Keratinocyte (primary cell): Measurements from ENCODE around the gene LRRC74B. TPM values are rescaled to one million over a fixed set of nuclear protein-coding genes. Genes with fewer than 3 reads are reported as not detected.
"Not testable (repeated sequence)": the region's sequence is repeated elsewhere in the genome, so short reads cannot be mapped to it uniquely, and the experiment has no call there.

ENCODE experiments used
- DNase-seq: peaks from one replicate; pipeline ENCODE4 v3.0.0-alpha.2; 2011; ENCODE audit warnings: low read depth, missing footprints, low spot score
- FAIRE-seq: peaks from 2 replicates; lab custom pipeline; 2011; peaks lifted over from hg19 to GRCh38; lab: Jason Lieb, UNC
- H2AFZ ChIP-seq: 2 replicates; pipeline ENCODE4 v1.6.0; 2012; ENCODE audit warnings: low read length, control low read depth, inconsistent platforms; ENCODE audit not compliant: control insufficient read depth
- H3K27ac ChIP-seq: 2 replicates; pipeline ENCODE4 v1.5.1; 2011; ENCODE audit warnings: low read length; ENCODE audit not compliant: control insufficient read depth, insufficient read depth
- H3K27me3 ChIP-seq: 3 replicates; pipeline ENCODE4 v1.6.0; 2011; ENCODE audit warnings: low read length; ENCODE audit not compliant: control insufficient read depth, insufficient read depth; ENCODE audit errors: extremely low read depth
- H3K36me3 ChIP-seq, 2 experiments: 2 replicates in 1 of 2; 3 replicates in 1 of 2; pipeline ENCODE4 v1.5.1; 2011; ENCODE audit warnings: low read length in 2 of 2, mild to moderate bottlenecking in 1 of 2; ENCODE audit not compliant: control insufficient read depth in 2 of 2, insufficient read depth in 2 of 2; ENCODE audit errors: extremely low read depth in 1 of 2
- H3K4me1 ChIP-seq: 3 replicates; pipeline ENCODE4 v1.5.1; 2011; ENCODE audit warnings: low read length; ENCODE audit not compliant: control insufficient read depth, insufficient read depth; ENCODE audit errors: extremely low read depth
- H3K4me2 ChIP-seq: 3 replicates; pipeline ENCODE4 v1.6.0; 2011; ENCODE audit warnings: low read depth, low read length; ENCODE audit not compliant: control insufficient read depth, insufficient read depth; ENCODE audit errors: extremely low read depth
- H3K4me3 ChIP-seq, 3 experiments: fragments of 200-600 bp in 1 of 3; sonication (generic) in 1 of 3; 2 replicates in 2 of 3; 3 replicates in 1 of 3; pipeline ENCODE4 v1.5.1; 2011 to 2016; ENCODE audit warnings: low read length in 3 of 3, mild to moderate bottlenecking in 3 of 3, control low read depth in 2 of 3, inconsistent platforms in 1 of 3, low read depth in 1 of 3, mixed read lengths in 1 of 3, mixed run types in 1 of 3, moderate library complexity in 1 of 3; ENCODE audit not compliant: control insufficient read depth in 2 of 3, insufficient read depth in 2 of 3; ENCODE audit errors: extremely low read depth in 1 of 3
- H3K79me2 ChIP-seq: 2 replicates; pipeline ENCODE4 v1.6.0; 2012; ENCODE audit warnings: low read length; ENCODE audit not compliant: control insufficient read depth, insufficient read depth
- H3K9ac ChIP-seq: 3 replicates; pipeline ENCODE4 v1.6.0; 2011; ENCODE audit warnings: low read length; ENCODE audit not compliant: control insufficient read depth, insufficient read depth; ENCODE audit errors: extremely low read depth
- H3K9me1 ChIP-seq: 3 replicates; pipeline ENCODE4 v1.6.0; 2011; ENCODE audit warnings: low read length; ENCODE audit not compliant: control insufficient read depth, insufficient read depth; ENCODE audit errors: extremely low read depth
- H3K9me3 ChIP-seq: 2 replicates; pipeline ENCODE4 v1.5.1; 2012; ENCODE audit warnings: low read depth, low read length; ENCODE audit not compliant: control insufficient read depth
- H4K20me1 ChIP-seq: 3 replicates; pipeline ENCODE4 v1.6.0; 2011; ENCODE audit warnings: low read length; ENCODE audit not compliant: control insufficient read depth, insufficient read depth; ENCODE audit errors: extremely low read depth
- EZH2 ChIP-seq: IDR thresholded peaks from one replicate; pipeline ENCODE4 v1.6.1; 2012; ENCODE audit warnings: inconsistent platforms, mild to moderate bottlenecking, low read length, moderate library complexity
- dilution Hi-C: fragments of 300-500 bp; cut with MboI; formaldehyde crosslinking; loops from one replicate; pipeline ENCODE4 v1.7.0; 2020; ENCODE audit warnings: low sequenced_read_pairs; ENCODE audit not compliant: extremely low pct_ligation_motif_present
- polyA plus RNA-seq, 5 experiments: library from polyadenylated mRNA; depleted of rRNA in 3 of 5; stranded (reverse) in 3 of 5; stranded (forward) in 1 of 5; unstranded in 1 of 5; fragments of >200 nt; gene quantifications; 1 replicate in 1 of 5; 2 replicates in 3 of 5; 3 replicates in 1 of 5; pipeline versions ENCODE4 v1.2.1 to v1.2.3, GENCODE V29; 2011 to 2012; ENCODE audit warnings: missing spikeins in 2 of 5, low read depth in 1 of 5, low replicate concordance in 1 of 5
- TF ChIP-seq, protein P1 (sequence below), 3 experiments: IDR thresholded peaks in 1 of 3; conservative IDR thresholded peaks in 1 of 3; optimal IDR thresholded peaks in 1 of 3; 2 replicates in 2 of 3; 3 replicates in 1 of 3; pipeline versions ENCODE3 to v1.5.1; 2011; ENCODE audit warnings: low read length in 3 of 3, mild to moderate bottlenecking in 3 of 3, moderate library complexity in 2 of 3, control low read depth in 1 of 3, inconsistent platforms in 1 of 3; ENCODE audit not compliant: insufficient read depth in 2 of 3; ENCODE audit errors: extremely low read depth in 1 of 3

LRRC74B gene
- polyA plus RNA-seq, 1 donor (not counting 4 experiments of a cell fraction or from before 2014, with no cell fraction given) = not detected

GRCh38 chr22:21001601-21002325 is 44.0 kb upstream of the LRRC74B start, which contains the start of gene THAP7:
THAP7 (minus strand) TSS chr22:21002118; CDS start chr22:21001911, 207 bp downstream.
- DNase-seq = peak; percentile 84
- Histone ChIP-seq H3K9me3 (no peaks in the 10 kb centered on the region), H3K4me1 (peaks cover 20% of the 10 kb centered on the region), H3K4me3 (peak within 1 kb of the TSS; percentile 83 to 91 (median 90)), H3K27me3 (no peaks in the 10 kb centered on the region), H3K36me3 (peaks cover 12 to 14% of the 10 kb centered on the region in 2 experiments), H3K27ac (peak within 1 kb of the TSS; percentile 93), H3K79me2 (peaks cover 28% of the 10 kb centered on the region), H4K20me1 (no peaks in the 10 kb centered on the region), H3K4me2 (peak within 1 kb of the TSS; percentile 99), H3K9me1 (no peaks in the 10 kb centered on the region), H3K9ac (peak within 1 kb of the TSS; percentile 94), H2AFZ (peak within 1 kb of the TSS; percentile 84)
- no peak for FAIRE-seq
- TF ChIP-seq, protein P1, sequence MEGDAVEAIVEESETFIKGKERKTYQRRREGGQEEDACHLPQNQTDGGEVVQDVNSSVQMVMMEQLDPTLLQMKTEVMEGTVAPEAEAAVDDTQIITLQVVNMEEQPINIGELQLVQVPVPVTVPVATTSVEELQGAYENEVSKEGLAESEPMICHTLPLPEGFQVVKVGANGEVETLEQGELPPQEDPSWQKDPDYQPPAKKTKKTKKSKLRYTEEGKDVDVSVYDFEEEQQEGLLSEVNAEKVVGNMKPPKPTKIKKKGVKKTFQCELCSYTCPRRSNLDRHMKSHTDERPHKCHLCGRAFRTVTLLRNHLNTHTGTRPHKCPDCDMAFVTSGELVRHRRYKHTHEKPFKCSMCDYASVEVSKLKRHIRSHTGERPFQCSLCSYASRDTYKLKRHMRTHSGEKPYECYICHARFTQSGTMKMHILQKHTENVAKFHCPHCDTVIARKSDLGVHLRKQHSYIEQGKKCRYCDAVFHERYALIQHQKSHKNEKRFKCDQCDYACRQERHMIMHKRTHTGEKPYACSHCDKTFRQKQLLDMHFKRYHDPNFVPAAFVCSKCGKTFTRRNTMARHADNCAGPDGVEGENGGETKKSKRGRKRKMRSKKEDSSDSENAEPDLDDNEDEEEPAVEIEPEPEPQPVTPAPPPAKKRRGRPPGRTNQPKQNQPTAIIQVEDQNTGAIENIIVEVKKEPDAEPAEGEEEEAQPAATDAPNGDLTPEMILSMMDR (optimal IDR thresholded peaks at IDR 0.05 in 1 of 3, IDR thresholded peaks at IDR 0.05 in 1 of 3, conservative IDR thresholded peaks at IDR 0.05 in 1 of 3; ENCODE audit: extremely low read depth in 1 of 3, insufficient read depth in 2 of 3, low read length in 3 of 3) = no peak
- TF ChIP-seq EZH2 = no peak
- dilution Hi-C loops = no loop called here

DNA sequence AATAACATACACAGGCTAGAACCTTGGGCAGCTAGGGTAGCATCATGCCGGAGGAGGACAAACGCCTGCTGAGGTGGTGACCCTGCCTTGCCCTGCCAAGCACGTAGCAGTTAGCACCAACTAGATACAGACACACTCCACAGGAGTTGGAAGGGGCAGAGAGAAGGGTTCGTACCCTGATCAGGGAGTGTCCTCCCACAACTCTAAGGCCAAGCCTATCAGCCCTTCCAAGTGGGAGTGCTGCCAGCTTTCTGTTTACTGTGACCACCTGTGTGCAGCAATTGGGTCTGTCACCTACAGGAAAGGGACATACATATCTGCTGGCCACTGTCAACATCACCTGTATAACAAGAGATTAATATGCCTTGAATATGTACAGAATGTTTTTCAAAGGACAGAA is 42.0 kb upstream of the LRRC74B start:
- Histone ChIP-seq H3K4me3 (peak overlapping the region in 1 of 3 experiments; percentile 90), H3K79me2 (peaks cover 28% of the 10 kb centered on the region), H3K27me3 (no peaks in the 10 kb centered on the region), H3K9ac (no peak overlapping the region), H3K4me2 (peak overlapping the region; percentile 99), H3K36me3 (peaks cover 5 to 12% of the 10 kb centered on the region in 2 experiments), H3K4me1 (peaks cover 20% of the 10 kb centered on the region), H3K27ac (no peak overlapping the region), H3K9me1 (no peaks in the 10 kb centered on the region), H2AFZ (no peak overlapping the region), H3K9me3 (no peaks in the 10 kb centered on the region), H4K20me1 (no peaks in the 10 kb centered on the region)
- DNase-seq (no peak), FAIRE-seq (no peak)
- dilution Hi-C loops = no loop called here
- no peak for TF ChIP-seq EZH2
- TF ChIP-seq, protein P1 (optimal IDR thresholded peaks at IDR 0.05 in 1 of 3, IDR thresholded peaks at IDR 0.05 in 1 of 3, conservative IDR thresholded peaks at IDR 0.05 in 1 of 3; ENCODE audit: extremely low read depth in 1 of 3, insufficient read depth in 2 of 3, low read length in 3 of 3) = no peak

DNA sequence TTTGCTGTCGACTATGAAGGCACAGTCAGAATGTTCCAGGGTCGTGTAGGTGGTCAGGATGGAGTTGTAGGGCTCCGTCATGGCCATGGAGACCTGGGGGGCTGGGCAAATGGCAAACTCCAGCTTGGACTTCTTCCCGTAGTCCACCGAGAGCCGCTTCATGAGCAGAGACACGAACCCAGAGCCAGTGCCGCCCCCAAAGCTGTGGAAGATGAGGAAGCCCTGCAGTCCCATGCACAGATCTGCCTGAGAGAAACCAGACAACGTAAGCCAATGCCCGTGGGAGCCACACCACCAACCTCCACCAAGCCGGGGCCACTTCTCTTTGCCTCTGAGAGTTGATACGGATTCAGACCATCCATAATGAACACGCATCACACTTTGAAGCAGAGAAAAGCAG is 36.5 kb upstream of the LRRC74B start:
- H3K36me3 ChIP-seq, H3K9me3 ChIP-seq, H3K79me2 ChIP-seq, DNase-seq, H3K4me2 ChIP-seq, H3K4me3 ChIP-seq, H3K27ac ChIP-seq, H3K27me3 ChIP-seq, dilution Hi-C loops, H4K20me1 ChIP-seq, H3K9me1 ChIP-seq, H2AFZ ChIP-seq, FAIRE-seq, H3K9ac ChIP-seq: not testable (repeated sequence)
- H3K4me1 ChIP-seq = peaks cover 12% of the 10 kb centered on the region
